NCI-H345 treated with DMSO at 0.1 percent for 48 hours (cell line): ENCODE data around the gene HAVCR2.
"Not testable (repeated sequence)": the region's sequence is repeated elsewhere in the genome, so short reads cannot be mapped to it uniquely, and the experiment has no call there.

Experiments
- DNase-seq: peaks from one replicate; lab custom pipeline; 2025; ENCODE audit not compliant: unreplicated experiment; lab: John Stamatoyannopoulos, UW

Gene HAVCR2

DNA sequence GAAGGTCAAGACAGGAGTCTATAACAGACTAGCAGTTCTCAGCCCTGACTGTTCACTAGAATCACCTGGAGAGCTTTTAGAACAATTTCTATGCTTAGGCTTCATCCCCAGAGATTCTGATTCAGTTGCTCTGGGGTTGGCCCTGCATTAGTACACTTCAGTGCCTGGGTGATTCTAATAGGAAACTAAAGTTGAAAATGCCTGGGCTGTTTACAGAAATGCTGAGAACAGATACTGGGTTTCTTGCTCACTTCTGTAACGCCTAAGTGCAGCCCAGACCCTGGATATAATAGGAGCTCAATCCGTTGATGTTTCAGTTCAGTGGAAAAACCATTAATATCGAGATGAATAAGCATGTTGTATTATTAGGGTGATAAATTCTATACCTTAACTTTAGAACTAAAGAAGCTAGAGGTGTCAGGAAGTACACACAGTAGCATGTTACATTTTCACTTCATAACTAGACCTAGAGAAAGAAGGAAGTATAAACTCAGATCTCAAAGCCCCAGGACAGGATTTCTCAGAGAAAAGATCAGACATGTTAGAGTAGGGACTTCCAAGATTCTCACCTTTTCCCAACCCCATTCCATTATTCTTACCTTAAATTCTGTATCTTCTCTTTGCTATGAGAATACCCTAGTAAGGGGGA, 20.4 kb downstream of the HAVCR2 start:
- DNase-seq, result no peak

DNA sequence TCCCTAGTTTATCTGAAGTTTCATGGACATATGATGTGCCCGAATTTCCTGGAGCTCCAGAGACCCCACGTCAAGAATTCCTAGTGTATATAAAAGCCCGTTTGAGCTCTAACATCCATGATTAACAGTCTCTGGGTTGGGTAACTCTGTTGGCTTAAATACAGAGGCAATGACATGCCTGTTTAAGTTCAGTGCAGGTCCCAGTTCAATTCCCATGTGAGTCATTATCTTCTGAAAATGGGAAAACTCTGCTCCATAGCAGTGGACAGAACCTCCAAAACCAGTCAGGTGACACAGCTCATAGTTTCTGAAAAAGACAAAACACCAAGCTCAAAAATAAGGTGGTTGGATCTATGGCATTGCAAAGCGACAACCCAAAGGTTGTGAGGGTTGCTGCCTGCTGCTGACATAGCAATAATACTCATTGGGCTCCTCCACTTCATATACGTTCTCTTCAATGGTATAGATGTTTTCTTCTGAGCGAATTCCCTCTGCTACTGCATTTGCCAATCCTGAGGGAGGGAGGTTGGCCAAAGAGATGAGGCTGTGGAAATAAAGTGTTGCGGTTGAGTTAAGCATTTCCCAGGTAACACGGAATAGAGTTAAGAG, 22.0 kb downstream of the HAVCR2 start:
- no peak for DNase-seq

DNA sequence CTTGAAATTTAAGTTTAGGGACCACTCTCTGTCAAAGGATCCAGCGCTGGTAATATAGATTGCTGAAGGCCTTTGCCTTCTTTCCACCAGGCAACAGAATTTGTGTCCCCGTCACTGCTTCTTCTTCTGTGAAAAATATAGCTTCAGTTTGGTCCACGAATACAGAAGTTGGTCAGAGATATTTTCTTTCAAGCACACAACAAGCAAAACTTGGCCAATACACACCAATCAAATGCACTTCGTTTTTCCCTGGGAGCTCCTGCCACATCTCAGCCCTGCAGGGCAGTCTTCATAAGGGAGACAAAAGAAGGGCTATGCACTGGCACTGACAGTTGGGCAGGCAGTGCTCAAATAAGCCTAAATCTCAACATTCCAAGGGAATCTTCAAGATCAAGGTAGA, 22.9 kb downstream of the HAVCR2 start:
- no peak for DNase-seq

DNA sequence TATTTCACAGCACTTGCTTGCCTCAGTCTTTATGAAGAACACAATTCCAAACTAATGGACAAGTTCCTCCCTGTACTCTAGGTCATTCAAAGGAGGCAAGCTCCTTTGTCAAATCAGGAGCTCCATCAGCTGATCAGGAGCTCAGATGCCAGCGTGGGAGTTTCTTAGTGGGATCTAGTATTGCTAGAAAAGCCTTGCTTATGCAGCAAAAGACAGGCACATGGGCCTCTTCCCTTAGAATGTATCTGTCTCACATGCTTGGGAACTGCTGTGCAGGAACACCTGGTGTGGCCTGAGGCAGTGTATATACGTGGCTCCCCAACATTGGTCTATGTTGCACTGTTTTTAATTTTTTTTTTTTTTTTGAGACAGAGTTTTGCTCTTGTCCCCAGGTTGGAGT, 28.6 kb downstream of the HAVCR2 start:
- DNase-seq, result no peak

DNA sequence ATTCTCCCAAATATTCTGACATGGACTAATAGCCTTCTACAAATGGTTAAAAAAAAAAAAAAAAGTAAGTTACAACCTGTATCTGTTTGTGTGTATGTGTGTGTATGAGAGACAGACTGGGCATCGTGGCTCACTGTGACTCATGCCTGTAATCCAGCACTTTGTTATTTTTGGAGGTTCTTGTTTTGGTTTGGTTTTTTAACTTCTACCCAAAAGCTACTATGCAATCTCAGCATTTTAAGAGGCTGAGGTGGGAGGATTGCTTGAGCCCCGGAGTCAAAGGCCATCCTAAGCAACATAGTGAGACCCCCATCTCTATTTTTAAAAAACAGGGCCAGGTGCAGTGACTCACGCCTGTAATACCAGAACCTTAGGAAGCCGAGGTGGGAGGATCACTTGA, 32.3 kb downstream of the HAVCR2 start:
- DNase-seq, result no peak

DNA sequence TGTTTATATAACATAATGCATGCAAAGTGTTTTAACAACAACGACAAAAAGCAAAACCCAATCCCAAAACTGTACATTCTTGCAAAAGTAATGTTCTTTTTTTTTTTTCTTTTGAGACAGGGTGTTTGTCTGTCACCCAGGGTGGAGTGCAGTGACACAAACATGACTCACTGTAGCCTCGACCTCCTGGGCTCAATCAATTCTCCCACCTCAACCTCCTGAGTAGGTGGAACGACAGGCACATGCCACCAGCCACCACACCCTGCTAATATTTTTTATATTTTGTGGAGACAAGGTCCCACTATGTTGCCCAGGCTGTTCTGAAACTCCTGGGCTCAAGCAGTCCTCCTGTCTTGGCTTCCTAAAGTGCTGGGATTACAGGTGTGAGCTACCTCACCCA, 36.3 kb downstream of the HAVCR2 start:
- no peak for DNase-seq

DNA sequence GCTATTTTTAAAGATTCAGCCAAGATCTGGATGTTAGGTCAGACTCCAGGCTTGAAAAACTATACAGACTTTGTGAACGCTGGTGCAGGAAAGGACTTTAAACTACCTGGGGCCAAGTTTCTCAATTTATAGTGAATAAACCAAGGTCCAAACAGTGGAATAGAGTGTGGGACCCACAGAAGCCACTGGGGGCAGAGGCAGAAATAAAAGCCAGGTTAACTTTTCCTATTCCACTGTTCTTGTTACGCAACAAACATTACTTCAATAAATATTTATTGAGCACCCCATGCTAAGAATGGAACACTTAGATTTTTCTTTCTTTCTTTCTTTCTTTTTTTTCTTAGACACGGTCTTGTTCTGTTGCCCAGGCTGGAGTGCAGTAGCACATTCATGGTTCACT, 38.9 kb downstream of the HAVCR2 start:
- no peak for DNase-seq

DNA sequence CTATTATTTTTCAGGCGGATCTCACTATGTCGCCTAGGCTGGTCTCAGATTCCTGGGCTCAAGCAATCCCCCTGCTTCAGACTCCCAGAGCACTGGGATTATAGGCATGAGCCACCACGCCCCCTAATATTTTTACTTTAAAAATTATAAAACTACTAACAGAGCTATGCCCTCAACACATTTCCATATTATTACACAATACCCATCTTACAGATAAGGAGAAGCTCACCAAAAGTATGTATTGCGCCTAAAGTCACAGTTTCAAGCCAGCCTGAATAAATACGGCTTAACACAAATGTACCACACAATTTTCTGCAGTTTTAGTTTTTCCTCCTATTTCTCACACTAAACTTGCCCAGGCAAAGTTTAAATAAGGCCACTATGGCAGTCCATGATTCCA, 40.1 kb downstream of the HAVCR2 start:
- no peak for DNase-seq

DNA sequence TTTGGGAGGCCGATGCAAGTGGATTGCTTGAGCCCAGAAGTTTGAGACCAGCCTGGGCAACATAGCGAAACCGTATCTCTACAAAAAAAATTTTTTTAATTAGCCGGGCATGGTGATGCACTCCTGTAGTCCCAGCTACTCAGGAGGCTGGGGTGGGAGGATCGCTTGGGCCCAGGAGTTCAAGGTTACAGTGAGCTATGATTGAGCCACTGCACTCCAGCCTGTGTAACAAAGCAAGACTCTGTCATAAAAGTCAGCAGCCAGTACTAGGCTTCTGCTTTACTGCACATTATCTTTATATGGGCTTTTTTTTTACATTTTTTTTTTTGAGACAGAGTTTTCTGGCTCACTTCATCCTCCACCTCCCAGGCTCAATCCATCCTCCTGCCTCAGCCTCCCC, 40.5 kb downstream of the HAVCR2 start:
- DNase-seq, result no peak

DNA sequence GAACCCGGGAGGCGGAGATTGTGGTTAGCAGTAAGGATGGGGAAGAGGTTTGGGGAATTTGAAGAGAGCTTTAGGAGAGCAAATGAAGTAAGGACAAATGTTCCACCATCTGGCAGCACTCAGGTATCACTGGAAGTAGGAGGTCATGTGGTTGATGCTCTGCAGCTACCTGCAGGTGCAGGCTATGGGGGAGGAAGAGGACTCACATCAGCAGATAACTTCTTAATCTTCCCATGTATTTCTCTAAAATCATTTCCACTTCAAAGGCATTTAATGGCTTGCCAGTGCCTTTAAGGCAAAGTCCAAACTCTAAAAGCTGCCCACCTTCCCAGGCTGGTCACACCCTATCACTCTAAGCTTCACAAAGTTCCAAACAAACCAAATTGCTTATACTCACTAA, 41.8 kb downstream of the HAVCR2 start:
- no peak for DNase-seq

DNA sequence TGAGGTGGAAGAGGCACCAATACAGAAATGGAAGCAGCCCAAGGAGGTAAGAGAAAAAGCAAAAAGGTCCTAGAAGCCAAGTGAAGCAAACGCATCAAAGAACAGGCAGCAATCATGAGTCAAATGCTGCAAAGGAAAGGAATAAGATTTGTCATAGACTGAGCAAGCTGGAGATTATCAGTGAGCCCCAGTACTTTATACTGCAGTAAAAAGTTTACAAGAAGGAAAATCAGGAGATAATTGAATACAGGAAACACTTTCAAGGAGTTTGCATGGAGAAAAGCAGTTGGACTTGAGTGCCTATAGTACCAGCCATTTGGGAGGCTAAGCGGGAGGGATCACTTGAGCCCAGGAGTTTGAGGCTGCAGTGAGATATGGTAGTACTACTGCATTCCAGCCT, 42.8 kb downstream of the HAVCR2 start:
- no peak for DNase-seq

DNA sequence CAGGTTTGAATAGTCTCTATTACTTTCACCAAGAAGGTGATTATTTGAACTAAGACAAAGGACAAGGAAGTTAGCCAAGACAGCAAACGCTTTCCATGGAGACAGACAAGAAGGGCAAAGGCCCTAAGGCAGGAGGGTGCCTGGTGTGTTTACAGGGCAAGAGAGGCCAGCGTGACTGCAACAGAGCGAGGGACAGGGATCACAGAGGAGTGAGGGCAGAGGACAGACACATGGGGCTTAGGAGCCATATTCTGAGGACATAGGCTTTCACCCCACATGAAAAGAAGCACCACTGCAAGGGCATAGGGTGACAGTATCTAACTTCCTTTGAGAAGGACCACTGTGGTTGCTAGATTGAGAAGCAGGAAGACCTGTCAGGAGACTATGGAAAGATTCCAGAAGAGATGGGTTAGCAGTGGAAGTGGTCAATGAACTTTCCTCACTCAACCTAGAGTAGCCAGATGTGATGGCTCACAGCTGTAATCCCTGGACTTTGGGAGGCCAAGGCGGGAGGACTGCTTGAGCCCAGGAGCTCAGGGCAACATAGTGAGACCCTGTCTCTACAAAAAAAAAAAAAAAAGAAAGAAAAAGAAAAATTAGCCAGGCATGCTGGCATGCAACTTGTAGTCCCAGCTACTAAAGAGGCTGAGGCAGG, 44.9 kb downstream of the HAVCR2 start:
- DNase-seq, result no peak

DNA sequence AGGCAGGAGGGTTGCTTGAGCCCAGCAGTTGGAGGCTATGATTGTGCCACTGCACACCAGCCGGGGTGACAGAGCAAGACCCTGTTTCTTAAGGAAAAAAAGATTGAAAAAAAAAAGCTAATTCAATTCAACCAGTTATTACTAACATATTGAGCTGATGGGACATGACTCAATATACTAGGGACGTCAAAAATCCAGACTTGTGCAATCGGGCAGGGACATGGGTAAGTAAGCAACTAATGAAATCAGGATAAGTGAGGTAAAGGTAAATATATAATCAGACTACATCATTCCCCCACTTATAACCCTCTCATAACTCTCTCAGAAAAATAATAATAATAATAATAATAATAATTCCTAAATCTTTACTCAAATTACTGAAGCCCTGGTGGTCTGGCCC, 49.0 kb downstream of the HAVCR2 start:
- no peak for DNase-seq

DNA sequence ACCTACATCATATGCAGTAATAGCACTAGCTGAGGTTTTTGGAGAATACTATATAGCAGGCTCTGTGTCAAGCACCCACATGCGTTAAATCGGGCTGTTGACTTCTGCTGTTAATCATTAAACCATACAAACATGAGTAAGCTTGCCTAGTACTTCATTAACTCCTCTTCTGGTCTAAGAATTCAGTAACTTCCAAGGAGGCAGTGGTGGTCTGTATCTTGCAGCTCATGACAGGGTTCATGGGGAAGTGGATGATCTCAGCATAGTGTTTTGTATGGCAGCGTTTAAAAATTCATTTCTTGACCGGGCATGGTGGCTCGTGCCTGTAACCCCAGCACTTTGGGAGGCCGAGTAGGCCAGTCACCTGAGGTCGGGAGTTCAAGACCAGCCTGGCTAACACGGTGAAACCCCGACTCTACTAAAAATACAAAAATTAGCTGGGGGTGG, 49.7 kb downstream of the HAVCR2 start, which contains the start of gene HAVCR1:
Gene HAVCR1, minus strand, starts transcription at position 24 of the 447 bp plus-strand sequence. CDS start 1,173 bp downstream, outside the sequence.
- no peak for DNase-seq

DNA sequence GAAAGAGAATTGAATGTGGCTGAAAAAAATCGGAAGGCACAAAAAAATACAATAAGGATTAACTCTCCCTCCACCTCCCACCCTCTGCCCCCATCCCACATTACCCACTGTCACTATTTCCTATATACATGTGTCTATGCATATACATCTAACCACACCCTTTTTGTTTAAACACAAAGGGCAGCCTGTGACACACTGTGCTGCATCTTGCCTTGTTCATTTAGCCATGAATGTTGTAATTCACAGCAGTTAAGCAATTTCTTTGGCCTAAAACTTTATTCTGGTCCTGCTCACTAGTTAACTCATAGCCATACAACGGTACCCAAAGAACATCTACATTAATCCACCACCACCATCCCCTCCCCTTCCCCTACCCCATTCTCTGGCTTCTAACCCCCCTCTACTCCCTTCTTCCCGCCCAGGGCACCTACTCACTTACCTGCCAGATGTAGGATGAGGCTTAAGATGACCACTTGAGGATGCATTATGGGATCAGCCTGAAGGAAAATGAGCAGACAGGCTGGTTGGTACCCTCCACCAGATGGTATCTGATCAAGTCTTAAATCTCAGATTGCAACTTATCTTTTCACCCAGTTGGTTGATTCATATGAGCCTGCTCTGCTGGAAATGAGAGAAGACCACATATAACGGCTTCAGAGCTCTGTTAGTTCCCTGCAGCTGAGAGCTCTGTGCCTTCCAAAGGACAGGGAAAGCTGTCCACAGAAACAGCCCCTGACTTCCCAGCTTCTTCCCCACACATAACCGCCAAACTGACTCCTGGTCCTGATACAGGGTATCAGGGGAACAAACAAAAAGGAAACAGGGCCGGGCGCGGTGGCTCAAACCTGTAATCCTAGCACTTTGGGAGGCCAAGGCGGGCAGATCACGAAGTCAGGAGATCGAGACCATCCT, 51.1 kb downstream of the HAVCR2 start:
- DNase-seq, result no peak

DNA sequence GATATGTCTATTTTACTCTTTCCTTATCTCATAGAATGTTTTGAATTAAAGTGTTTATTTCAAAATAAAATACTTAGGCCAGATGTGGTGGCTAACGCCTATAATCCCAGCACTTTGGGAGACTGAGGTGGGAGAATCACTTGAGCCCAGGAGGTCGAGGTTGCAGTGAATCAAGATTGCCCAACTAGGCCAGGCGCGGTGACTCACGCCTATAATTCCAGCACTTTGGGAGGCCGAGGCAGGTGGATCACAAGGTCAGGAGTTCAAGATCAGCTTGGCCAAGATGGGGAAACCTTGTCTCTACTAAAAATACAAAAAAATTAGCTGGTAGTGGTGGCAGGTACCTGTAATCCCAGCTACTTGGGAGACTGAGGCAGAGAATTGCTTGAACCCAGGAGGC, 52.0 kb downstream of the HAVCR2 start:
- DNase-seq, result not testable (repeated sequence)

DNA sequence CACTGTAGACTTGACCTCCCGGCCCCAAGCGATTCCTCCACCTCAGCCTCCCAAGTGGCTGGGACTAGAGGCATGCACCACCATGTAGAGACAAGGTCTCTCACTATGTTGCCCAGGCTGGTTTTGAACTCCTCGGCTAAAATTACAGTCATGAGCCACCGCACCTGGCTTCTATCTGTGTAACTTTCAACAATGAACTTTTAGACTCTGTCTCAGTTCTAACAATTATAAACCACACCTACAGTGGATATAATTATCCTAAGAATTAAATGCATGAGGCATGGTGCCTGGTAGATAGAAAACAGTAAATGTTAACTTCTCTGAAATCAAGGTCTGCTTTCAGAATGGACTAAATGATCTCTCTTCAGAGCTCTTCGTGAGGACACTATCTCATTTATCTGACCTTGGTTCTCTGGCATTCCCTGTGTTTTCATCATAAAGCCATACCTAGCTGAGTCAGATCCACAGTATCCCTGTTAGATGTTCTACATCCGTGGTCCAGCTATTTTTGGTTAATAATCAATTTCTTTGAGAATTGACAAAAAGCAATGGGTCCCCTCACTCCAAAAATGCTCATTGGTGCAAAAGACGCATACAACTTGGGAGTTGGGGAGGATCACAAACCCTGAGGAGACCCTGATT, 57.1 kb downstream of the HAVCR2 start:
- DNase-seq, result no peak

DNA sequence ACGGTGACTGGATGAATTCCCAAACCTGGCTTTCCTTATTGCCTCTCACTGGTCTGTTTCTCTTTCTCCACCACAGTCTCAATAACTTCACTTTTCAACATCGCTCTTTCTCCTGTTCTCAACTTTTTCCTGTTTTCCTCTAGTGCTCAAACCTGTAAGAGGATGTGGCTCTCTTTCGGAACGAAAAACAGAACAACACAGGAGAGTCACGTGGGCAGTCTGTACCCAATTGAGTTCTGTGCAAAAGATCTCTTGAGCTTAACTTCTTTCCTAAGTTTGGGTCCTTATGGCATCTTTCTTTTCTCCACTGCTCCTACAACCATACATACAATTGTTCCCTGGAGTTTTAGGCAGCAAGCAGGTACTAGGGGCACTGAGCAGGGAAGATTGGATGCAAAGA, 58.8 kb downstream of the HAVCR2 start:
- DNase-seq, result no peak

DNA sequence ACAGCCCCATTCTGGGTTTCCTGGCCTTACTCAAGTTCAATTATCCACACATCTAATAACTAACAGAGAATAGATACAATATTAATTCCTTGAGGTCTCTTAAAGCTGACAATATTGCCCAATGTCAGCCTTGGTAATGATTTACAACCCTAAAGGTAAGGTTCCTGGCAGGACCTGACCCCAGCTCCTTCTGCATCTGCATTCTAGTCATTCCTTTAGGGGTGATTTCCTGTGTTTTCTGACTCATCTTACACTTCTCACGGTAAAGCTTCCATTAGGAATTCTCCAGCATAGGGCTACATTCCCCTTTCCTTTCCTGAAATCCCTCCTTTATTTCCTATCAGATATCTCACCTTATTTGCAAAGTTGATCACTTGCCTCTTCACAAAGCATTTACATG, 59.2 kb downstream of the HAVCR2 start:
- no peak for DNase-seq

DNA sequence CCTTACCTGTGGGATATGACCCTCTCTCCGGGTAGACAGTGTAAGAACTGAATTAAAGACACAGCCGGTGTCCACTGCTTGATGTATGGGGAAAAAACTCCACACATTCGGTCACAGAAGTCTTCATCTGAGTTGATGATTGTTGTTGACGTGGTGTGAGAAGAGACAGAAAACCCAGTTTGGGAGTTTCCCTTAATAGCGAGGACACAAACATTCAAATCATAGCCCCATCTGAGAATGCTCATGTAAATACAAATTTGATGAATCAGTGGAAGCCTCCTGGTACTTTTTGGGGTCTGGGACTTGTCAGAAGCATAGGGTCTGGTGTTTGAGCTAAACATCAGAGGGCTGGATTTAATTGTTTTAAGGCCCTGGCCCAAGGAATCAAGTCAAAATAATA, 60.9 kb downstream of the HAVCR2 start:
- DNase-seq, result no peak

DNA sequence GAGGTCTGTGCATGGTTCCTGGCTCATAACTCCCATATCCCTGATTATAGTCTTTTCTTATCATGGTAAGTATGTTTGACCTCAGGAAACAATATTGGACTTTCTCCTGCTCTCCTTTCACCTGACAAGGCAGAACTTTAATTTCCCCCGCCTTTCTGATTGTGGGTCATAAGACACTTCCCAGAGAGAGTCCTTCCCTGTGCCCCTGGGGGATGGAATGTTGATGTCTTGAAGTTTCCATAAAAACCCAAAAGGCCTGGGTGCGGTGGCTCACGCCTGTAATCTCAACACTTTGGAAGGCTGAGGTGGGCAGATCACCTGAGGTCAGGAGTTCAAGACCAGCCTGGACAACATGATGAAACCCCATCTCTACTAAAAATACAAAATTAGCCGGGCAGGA, 61.8 kb downstream of the HAVCR2 start:
- not testable (repeated sequence) for DNase-seq
